Measurements from ENCODE around the gene XCR1. TPM values are rescaled to one million over a fixed set of nuclear protein-coding genes. Genes with fewer than 3 reads are reported as not detected.

The XCR1 gene
- total and polyA plus RNA-seq, 2 of the 8 experiments (the other 6 are each of a cell fraction or from before 2014, with no cell fraction given): 0.53 TPM; not detected in 1

DNA sequence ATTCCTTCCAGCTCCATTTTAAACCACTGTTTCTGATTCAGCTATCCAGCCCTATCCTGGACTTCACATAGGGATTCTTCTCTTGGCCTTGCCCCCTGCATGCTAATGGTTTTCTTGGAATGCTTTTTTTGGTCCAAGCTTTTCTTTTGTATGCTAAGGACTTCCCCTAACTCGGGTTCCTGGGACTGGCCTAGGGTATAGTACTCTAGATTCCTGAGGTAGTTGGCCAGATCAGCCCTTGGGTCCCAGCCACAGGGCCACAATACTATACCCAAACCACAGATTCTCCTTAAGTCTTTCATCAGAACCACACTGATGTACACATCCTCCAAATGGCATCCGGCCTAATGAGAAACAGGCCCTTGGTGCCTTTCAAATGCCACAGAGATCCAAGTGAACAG, 34.5 kb downstream of the XCR1 start:
- no peak overlapping the region for H4K5ac ChIP-seq (ENCODE audit: insufficient read length, low read depth, low read length)
- no peak overlapping the region for H3K23ac ChIP-seq (ENCODE audit: insufficient read length)
- H4K20me1 ChIP-seq (replicated peaks in 1 of 2; ENCODE audit: control insufficient read depth in 1 of 2, insufficient read depth in 2 of 2, low read length in 2 of 2): no peaks in the 10 kb centered on the region
- peak overlapping the region in 1 of 2 experiments; percentile 42; a peak in 3 of 4 replicates for H3K4me2 ChIP-seq (ENCODE audit: insufficient read depth in 1 of 2, low read depth in 2 of 2, low read length in 2 of 2)
- no peaks in the 10 kb centered on the region for H3K36me3 ChIP-seq (ENCODE audit: control insufficient read depth in 2 of 4, insufficient read depth in 4 of 4, low read length in 3 of 4)
- H3K18ac ChIP-seq (ENCODE audit: extremely low read depth, low read length): no peak overlapping the region
- H2BK12ac ChIP-seq (ENCODE audit: low read depth, low read length): no peak overlapping the region
- no peak overlapping the region for H2BK15ac ChIP-seq (ENCODE audit: low read length)
- H3K79me2 ChIP-seq (ENCODE audit: control insufficient read depth in 1 of 2, insufficient read depth in 2 of 2, low read length in 2 of 2): peaks cover 0 to 55% of the 10 kb centered on the region in 2 experiments; a peak in 2 of 4 replicates
- peaks cover 2% of the 10 kb centered on the region; the same call in 1 of the 2 replicates for H3K23me2 ChIP-seq (ENCODE audit: low read depth, low read length)
- H3K4me1 ChIP-seq (replicated peaks in 1 of 4; ENCODE audit: control insufficient read depth in 3 of 4, insufficient read depth in 4 of 4, low read length in 3 of 4): peaks cover 5 to 19% (median 14%) of the 10 kb centered on the region in 4 experiments
- no peaks in the 10 kb centered on the region for H3K9me3 ChIP-seq (ENCODE audit: insufficient read depth in 2 of 2, low read depth in 1 of 2, low read length in 1 of 2)
- H3K9ac ChIP-seq (replicated peaks in 1 of 4; ENCODE audit: extremely low read depth in 1 of 4, low read depth in 3 of 4, low read length in 3 of 4): no peak overlapping the region
- no peak for DNase-seq (ENCODE audit: low read depth in 1 of 2, low spot score in 2 of 2)
- ChIA-PET POLR2A (ENCODE audit: partially characterized antibody) (no interaction called here), CTCF (ENCODE audit: partially characterized antibody) (interaction anchor here (0.8 to 1.1 kb wide), 3 partner anchors 39 to 84 kb away, joined by 3 to 6 read pairs (median 5); no protein-coding TSS in a partner anchor)
- H3K4ac ChIP-seq (replicated peaks; ENCODE audit: insufficient read length, low read depth, low read length): no peak overlapping the region
- no peak overlapping the region for H2AFZ ChIP-seq (ENCODE audit: low read length)
- H3K27ac ChIP-seq (ENCODE audit: low read depth, low read length): no peak overlapping the region
- no peak overlapping the region for H4K91ac ChIP-seq (replicated peaks; ENCODE audit: insufficient read length, low read length)
- no peak for FAIRE-seq
- H2AK5ac ChIP-seq (ENCODE audit: low read depth, low read length): 0 out of 2 replicates have a peak overlapping the region, but pooled peaks have one; percentile 19
- no peak overlapping the region for H2BK5ac ChIP-seq (ENCODE audit: low read depth, low read length)
- H2BK20ac ChIP-seq (ENCODE audit: low read length): no peak overlapping the region
- H4K8ac ChIP-seq (ENCODE audit: extremely low read depth, insufficient read depth, low read length): no peak overlapping the region
- H3K27me3 ChIP-seq (replicated peaks in 1 of 4; ENCODE audit: control insufficient read depth in 3 of 4, extremely low read depth in 1 of 4, insufficient read depth in 3 of 4, low read length in 3 of 4): peaks cover 0 to 7% (median 4%) of the 10 kb centered on the region in 4 experiments; a peak in 2 of 7 replicates
- no peak overlapping the region for H3K56ac ChIP-seq (replicated peaks; ENCODE audit: insufficient read length, low read depth, low read length)
- WGBS, 2 experiments (ENCODE audit: extremely low coverage in 1 of 2, insufficient coverage in 1 of 2, insufficient read length in 1 of 2, insufficient replicate concordance in 2 of 2, low coverage in 1 of 2, low lambda C conversion rate in 2 of 2, missing lambda C conversion rate in 1 of 2): 61% methylated on average over 2 of the region's 2 CpGs; no CpG with 5 or more reads in 1 of the 2 experiments
- peaks cover 10% of the 10 kb centered on the region; the same call in 1 of the 2 replicates for H3K79me1 ChIP-seq (ENCODE audit: low read depth, low read length)
- no peak overlapping the region for H2BK120ac ChIP-seq (replicated peaks; ENCODE audit: low read depth, low read length)
- no peak overlapping the region; a peak in 1 of 8 replicates for H3K4me3 ChIP-seq (ENCODE audit: extremely low read depth in 1 of 4, insufficient read depth in 2 of 4, low read depth in 3 of 4, low read length in 4 of 4)
- H3K14ac ChIP-seq (ENCODE audit: insufficient read length): no peak overlapping the region
- TF ChIP-seq CTBP2 (IDR thresholded peaks at IDR 0.05; ENCODE audit: borderline replicate concordance, insufficient read depth, insufficient read length, low read length): no peak
- no peak for TF ChIP-seq JUND (IDR thresholded peaks at IDR 0.05; ENCODE audit: low read length)
- no peak for TF ChIP-seq MAFK (IDR thresholded peaks at IDR 0.05; ENCODE audit: low read depth, low read length)
- no peak for TF ChIP-seq CREB1 (IDR thresholded peaks at IDR 0.05)
- no peak for TF ChIP-seq RNF2 (IDR thresholded peaks at IDR 0.05; ENCODE audit: borderline replicate concordance, low read depth, low read length, missing control alignments, poor library complexity, severe bottlenecking)
- no peak for TF ChIP-seq TAF1 (IDR thresholded peaks at IDR 0.05; ENCODE audit: low read depth, low read length)
- TF ChIP-seq ATF2 (IDR thresholded peaks at IDR 0.05; ENCODE audit: low read length): no peak
- no peak for TF ChIP-seq PHF8 (conservative IDR thresholded peaks at IDR 0.05; ENCODE audit: low read depth, low read length)
- no peak for TF ChIP-seq CTCF (IDR thresholded peaks at IDR 0.05; ENCODE audit: control extremely low read depth in 1 of 3, insufficient read depth in 1 of 3, low read depth in 1 of 3, low read length in 3 of 3)

Data from H1 (cell line).